GM12878 (cell line): ENCODE measurements around the gene NME7. TPM values are rescaled to one million over a fixed set of nuclear protein-coding genes. Genes with fewer than 3 reads are reported as not detected.
A peak's percentile ranks its signal among the peaks of the same experiment; 100 is the strongest.

ENCODE experiments used
- ATF7 ChIP-seq: fragments of 450-650 bp; IDR thresholded peaks from 2 replicates; pipeline ENCODE4 v1.6.1; 2016; ENCODE audit warnings: low read depth, mild to moderate bottlenecking
- BACH1 ChIP-seq: fragments of 450-650 bp; IDR thresholded peaks from 2 replicates; pipeline ENCODE4 v1.6.1; 2017; ENCODE audit warnings: mild to moderate bottlenecking, borderline replicate concordance
- CBFB ChIP-seq: IDR thresholded peaks from 2 replicates; pipeline ENCODE4 v1.6.1; 2016; ENCODE audit warnings: antibody characterized with exemption, low read depth
- CBX5 ChIP-seq: sonication (generic); IDR thresholded peaks from 2 replicates; pipeline ENCODE4 v1.6.1; 2016; ENCODE audit warnings: low read depth, moderate library complexity, mild to moderate bottlenecking, inconsistent platforms
- DPF2 ChIP-seq: fragments of 450-650 bp; IDR thresholded peaks from 2 replicates; pipeline ENCODE4 v1.6.1; 2017; ENCODE audit warnings: mild to moderate bottlenecking
- EED ChIP-seq: sonication (generic); IDR thresholded peaks from 2 replicates; pipeline ENCODE4 v1.6.1; 2016; ENCODE audit warnings: antibody characterized with exemption, low read depth
- HDGF ChIP-seq: fragments of 450-650 bp; IDR thresholded peaks from 2 replicates; pipeline ENCODE4 v1.6.1; 2016; ENCODE audit warnings: antibody characterized with exemption
- MTA3 ChIP-seq: IDR thresholded peaks from 2 replicates; pipeline ENCODE4 v1.6.1; 2012; ENCODE audit warnings: low read length, inconsistent platforms, borderline replicate concordance
- MXI1 ChIP-seq: fragments of 150-350 bp; IDR thresholded peaks from 2 replicates; pipeline ENCODE4 v1.6.1; 2011; ENCODE audit warnings: low read depth, mild to moderate bottlenecking, inconsistent platforms, low read length, improper control_type of control experiment
- NFYA ChIP-seq: IDR thresholded peaks from 2 replicates; pipeline ENCODE4 v1.6.1; 2011; ENCODE audit warnings: low read depth, mild to moderate bottlenecking, low read length, improper control_type of control experiment, borderline replicate concordance
- RAD21 ChIP-seq: IDR thresholded peaks from 2 replicates; pipeline ENCODE4 v1.6.1; 2011; ENCODE audit warnings: mild to moderate bottlenecking, low read depth, low read length, moderate library complexity; ENCODE audit not compliant: insufficient read depth
- RUNX3 ChIP-seq: IDR thresholded peaks from 2 replicates; pipeline ENCODE4 v1.6.1; 2012; ENCODE audit warnings: low read length, inconsistent platforms
- polyA plus RNA-seq, 11 experiments: library from polyadenylated mRNA; depleted of rRNA in 4 of 11; unstranded in 6 of 11; stranded (reverse) in 5 of 11; fragments of >200 nt; fragmentation: Nextera tagmentation in 4 of 11; fragmentation: Illumina TruSeq in 1 of 11; extraction: Ambion mirVana in 4 of 11; extraction: Trizol in 1 of 11; gene quantifications; 1 replicate in 1 of 11; 2 replicates in 10 of 11; pipeline versions ENCODE4 v1.2.1 to v1.2.3, GENCODE V29; 2011 to 2016; ENCODE audit warnings: inconsistent platforms in 2 of 11, missing spikeins in 2 of 11, low read depth in 1 of 11
- total RNA-seq, 4 experiments: library from RNA; depleted of rRNA in 3 of 4; stranded (reverse); fragments of >200 nt in 3 of 4; fragmentation: Illumina TruSeq in 1 of 4; extraction: Trizol in 1 of 4; gene quantifications; 2 replicates each; pipeline versions ENCODE4 v1.2.1 to v1.2.3, GENCODE V29; 2013 to 2021
- TF ChIP-seq, protein P1 (sequence below): fragments of 450-650 bp; formaldehyde crosslinking; IDR thresholded peaks from 2 replicates; pipeline ENCODE4 v1.4.0; 2020; ENCODE audit warnings: mild to moderate bottlenecking, moderate library complexity
- TF ChIP-seq, protein P2 (sequence below): fragments of 450-650 bp; IDR thresholded peaks from 2 replicates; pipeline ENCODE4 v1.6.1; 2017; ENCODE audit warnings: borderline replicate concordance
- TF ChIP-seq, protein P3 (sequence below): fragments of 450-650 bp; IDR thresholded peaks from 2 replicates; pipeline ENCODE4 v1.6.1; 2017; ENCODE audit warnings: antibody characterized with exemption, mild to moderate bottlenecking, moderate library complexity
- TF ChIP-seq, protein P4 (sequence below): fragments of 450-650 bp; formaldehyde crosslinking; IDR thresholded peaks from 2 replicates; pipeline ENCODE4 v1.4.0; 2022; ENCODE audit warnings: mild to moderate bottlenecking, moderate library complexity
- TF ChIP-seq, protein P5 (sequence below), 3 experiments: IDR thresholded peaks in 2 of 3; conservative IDR thresholded peaks in 1 of 3; 2 replicates each; pipeline ENCODE4 v1.5.1; 2011; ENCODE audit warnings: low read depth in 3 of 3, low read length in 3 of 3, mild to moderate bottlenecking in 3 of 3, control low read depth in 2 of 3, moderate library complexity in 2 of 3, inconsistent platforms in 1 of 3, mixed read lengths in 1 of 3; ENCODE audit not compliant: control insufficient read depth in 2 of 3, insufficient read depth in 1 of 3; ENCODE audit errors: extremely low read depth in 1 of 3

NME7 gene
- total and polyA plus RNA-seq, 10 of the 15 experiments (the other 5 are each of a cell fraction or from before 2014, with no cell fraction given) = 1.5 to 15.6 (median 7.2) TPM

DNA sequence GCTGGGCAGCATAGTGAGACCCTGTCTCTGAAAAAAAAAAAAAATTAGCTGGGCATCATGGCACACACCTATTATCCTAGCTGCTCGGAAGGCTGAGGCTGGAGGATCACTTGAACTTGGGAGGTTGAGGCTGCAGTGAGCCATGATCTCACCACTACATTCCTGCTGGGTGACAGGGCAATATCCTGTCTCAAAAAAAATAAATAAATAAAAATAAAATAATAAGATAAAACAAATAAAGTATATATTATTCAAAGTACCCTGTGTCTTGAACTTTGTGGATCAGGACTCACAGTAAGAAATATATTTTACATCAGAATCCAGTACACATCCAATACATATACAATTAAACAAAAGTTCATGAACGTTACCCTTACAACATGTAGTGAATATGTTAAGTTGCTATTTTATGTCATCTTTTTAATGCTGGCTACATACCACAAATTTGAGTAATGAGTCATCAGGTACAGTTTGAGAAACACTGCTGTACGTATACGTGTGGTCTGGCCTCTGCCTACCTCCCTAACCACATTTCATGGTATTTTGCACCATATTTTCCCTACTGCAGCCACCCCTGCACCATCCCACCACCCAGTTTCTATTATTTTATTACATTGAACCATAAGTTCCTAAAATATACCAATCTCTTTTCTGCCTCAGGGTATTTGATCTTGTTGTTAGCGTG lies 4.4 kb downstream of the NME7 start (continued):
- TF ChIP-seq, protein P1, sequence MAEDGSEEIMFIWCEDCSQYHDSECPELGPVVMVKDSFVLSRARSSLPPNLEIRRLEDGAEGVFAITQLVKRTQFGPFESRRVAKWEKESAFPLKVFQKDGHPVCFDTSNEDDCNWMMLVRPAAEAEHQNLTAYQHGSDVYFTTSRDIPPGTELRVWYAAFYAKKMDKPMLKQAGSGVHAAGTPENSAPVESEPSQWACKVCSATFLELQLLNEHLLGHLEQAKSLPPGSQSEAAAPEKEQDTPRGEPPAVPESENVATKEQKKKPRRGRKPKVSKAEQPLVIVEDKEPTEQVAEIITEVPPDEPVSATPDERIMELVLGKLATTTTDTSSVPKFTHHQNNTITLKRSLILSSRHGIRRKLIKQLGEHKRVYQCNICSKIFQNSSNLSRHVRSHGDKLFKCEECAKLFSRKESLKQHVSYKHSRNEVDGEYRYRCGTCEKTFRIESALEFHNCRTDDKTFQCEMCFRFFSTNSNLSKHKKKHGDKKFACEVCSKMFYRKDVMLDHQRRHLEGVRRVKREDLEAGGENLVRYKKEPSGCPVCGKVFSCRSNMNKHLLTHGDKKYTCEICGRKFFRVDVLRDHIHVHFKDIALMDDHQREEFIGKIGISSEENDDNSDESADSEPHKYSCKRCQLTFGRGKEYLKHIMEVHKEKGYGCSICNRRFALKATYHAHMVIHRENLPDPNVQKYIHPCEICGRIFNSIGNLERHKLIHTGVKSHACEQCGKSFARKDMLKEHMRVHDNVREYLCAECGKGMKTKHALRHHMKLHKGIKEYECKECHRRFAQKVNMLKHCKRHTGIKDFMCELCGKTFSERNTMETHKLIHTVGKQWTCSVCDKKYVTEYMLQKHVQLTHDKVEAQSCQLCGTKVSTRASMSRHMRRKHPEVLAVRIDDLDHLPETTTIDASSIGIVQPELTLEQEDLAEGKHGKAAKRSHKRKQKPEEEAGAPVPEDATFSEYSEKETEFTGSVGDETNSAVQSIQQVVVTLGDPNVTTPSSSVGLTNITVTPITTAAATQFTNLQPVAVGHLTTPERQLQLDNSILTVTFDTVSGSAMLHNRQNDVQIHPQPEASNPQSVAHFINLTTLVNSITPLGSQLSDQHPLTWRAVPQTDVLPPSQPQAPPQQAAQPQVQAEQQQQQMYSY (CRISPR knock-in tag) = no peak
- TF ChIP-seq DPF2 (peak; percentile 65), MTA3 (peak; percentile 78; the same call in 1 of the 2 replicates), HDGF (no peak), CBX5 (no peak), BACH1 (no peak), RAD21 (no peak), NFYA (no peak), MXI1 (no peak), RUNX3 (peak; percentile 99), EED (peak; percentile 55; the same call in 1 of the 2 replicates), CBFB (peak; percentile 75), ATF7 (peak; percentile 82)
- TF ChIP-seq, protein P2, sequence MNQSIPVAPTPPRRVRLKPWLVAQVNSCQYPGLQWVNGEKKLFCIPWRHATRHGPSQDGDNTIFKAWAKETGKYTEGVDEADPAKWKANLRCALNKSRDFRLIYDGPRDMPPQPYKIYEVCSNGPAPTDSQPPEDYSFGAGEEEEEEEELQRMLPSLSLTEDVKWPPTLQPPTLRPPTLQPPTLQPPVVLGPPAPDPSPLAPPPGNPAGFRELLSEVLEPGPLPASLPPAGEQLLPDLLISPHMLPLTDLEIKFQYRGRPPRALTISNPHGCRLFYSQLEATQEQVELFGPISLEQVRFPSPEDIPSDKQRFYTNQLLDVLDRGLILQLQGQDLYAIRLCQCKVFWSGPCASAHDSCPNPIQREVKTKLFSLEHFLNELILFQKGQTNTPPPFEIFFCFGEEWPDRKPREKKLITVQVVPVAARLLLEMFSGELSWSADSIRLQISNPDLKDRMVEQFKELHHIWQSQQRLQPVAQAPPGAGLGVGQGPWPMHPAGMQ = no peak
- TF ChIP-seq, protein P3, sequence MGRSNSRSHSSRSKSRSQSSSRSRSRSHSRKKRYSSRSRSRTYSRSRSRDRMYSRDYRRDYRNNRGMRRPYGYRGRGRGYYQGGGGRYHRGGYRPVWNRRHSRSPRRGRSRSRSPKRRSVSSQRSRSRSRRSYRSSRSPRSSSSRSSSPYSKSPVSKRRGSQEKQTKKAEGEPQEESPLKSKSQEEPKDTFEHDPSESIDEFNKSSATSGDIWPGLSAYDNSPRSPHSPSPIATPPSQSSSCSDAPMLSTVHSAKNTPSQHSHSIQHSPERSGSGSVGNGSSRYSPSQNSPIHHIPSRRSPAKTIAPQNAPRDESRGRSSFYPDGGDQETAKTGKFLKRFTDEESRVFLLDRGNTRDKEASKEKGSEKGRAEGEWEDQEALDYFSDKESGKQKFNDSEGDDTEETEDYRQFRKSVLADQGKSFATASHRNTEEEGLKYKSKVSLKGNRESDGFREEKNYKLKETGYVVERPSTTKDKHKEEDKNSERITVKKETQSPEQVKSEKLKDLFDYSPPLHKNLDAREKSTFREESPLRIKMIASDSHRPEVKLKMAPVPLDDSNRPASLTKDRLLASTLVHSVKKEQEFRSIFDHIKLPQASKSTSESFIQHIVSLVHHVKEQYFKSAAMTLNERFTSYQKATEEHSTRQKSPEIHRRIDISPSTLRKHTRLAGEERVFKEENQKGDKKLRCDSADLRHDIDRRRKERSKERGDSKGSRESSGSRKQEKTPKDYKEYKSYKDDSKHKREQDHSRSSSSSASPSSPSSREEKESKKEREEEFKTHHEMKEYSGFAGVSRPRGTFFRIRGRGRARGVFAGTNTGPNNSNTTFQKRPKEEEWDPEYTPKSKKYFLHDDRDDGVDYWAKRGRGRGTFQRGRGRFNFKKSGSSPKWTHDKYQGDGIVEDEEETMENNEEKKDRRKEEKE = no peak
- TF ChIP-seq, protein P4, sequence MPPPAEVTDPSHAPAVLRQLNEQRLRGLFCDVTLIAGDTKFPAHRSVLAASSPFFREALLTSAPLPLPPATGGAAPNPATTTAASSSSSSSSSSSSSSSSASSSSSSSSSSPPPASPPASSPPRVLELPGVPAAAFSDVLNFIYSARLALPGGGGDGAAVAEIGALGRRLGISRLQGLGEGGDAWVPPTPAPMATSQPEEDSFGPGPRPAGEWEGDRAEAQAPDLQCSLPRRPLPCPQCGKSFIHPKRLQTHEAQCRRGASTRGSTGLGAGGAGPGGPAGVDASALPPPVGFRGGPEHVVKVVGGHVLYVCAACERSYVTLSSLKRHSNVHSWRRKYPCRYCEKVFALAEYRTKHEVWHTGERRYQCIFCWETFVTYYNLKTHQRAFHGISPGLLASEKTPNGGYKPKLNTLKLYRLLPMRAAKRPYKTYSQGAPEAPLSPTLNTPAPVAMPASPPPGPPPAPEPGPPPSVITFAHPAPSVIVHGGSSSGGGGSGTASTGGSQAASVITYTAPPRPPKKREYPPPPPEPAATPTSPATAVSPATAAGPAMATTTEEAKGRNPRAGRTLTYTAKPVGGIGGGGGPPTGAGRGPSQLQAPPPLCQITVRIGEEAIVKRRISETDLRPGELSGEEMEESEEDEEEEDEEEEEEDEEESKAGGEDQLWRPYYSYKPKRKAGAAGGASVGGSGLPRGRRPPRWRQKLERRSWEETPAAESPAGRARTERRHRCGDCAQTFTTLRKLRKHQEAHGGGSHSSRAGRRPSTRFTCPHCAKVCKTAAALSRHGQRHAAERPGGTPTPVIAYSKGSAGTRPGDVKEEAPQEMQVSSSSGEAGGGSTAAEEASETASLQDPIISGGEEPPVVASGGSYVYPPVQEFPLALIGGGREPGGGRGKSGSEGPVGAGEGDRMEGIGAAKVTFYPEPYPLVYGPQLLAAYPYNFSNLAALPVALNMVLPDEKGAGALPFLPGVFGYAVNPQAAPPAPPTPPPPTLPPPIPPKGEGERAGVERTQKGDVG = no peak
- TF ChIP-seq, protein P5, sequence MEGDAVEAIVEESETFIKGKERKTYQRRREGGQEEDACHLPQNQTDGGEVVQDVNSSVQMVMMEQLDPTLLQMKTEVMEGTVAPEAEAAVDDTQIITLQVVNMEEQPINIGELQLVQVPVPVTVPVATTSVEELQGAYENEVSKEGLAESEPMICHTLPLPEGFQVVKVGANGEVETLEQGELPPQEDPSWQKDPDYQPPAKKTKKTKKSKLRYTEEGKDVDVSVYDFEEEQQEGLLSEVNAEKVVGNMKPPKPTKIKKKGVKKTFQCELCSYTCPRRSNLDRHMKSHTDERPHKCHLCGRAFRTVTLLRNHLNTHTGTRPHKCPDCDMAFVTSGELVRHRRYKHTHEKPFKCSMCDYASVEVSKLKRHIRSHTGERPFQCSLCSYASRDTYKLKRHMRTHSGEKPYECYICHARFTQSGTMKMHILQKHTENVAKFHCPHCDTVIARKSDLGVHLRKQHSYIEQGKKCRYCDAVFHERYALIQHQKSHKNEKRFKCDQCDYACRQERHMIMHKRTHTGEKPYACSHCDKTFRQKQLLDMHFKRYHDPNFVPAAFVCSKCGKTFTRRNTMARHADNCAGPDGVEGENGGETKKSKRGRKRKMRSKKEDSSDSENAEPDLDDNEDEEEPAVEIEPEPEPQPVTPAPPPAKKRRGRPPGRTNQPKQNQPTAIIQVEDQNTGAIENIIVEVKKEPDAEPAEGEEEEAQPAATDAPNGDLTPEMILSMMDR (IDR thresholded peaks at IDR 0.05 in 2 of 3, conservative IDR thresholded peaks at IDR 0.05 in 1 of 3; ENCODE audit: control insufficient read depth in 2 of 3, extremely low read depth in 1 of 3, insufficient read depth in 1 of 3, low read depth in 3 of 3, low read length in 3 of 3) = no peak
